ENCODE data around the gene A4GALT. TPM values are rescaled to one million over a fixed set of nuclear protein-coding genes. Genes with fewer than 3 reads are reported as not detected.
A peak's percentile ranks its signal among the peaks of the same experiment; 100 is the strongest.

The A4GALT gene
- total and polyA plus RNA-seq, 2 donors (not counting 1 experiment from before 2014, with no cell fraction given), result 6.8 to 16.2 TPM

GRCh38 chr22:42719133-42719532 is 1.5 kb downstream of the A4GALT start:
- DNase-seq (ENCODE audit: low read depth in 2 of 2), result no peak
- TF ChIP-seq CTCF (conservative IDR thresholded peaks at IDR 0.05 in 1 of 2, IDR thresholded peaks at IDR 0.05 in 1 of 2; ENCODE audit: low read depth in 1 of 2, low read length in 2 of 2) (no peak), EZH2 (IDR thresholded peaks at IDR 0.05; ENCODE audit: low read length, missing control alignments) (no peak)
- no peaks in the 10 kb centered on the region for H3K4me1 ChIP-seq (ENCODE audit: control insufficient read depth, extremely low read depth, insufficient read depth, low read length)

GRCh38 chr22:42717197-42717928 is 3.3 kb downstream of the A4GALT start:
- Histone ChIP-seq H3K27ac (ENCODE audit: insufficient read depth, low read length) (no peak overlapping the region), H3K4me3 (replicated peaks in 1 of 4; ENCODE audit: control extremely low read depth in 1 of 4, insufficient read depth in 1 of 4, low read depth in 3 of 4, low read length in 4 of 4) (no peak overlapping the region), H3K27me3 (ENCODE audit: control insufficient read depth, insufficient read depth, low read length) (no peaks in the 10 kb centered on the region), H2AFZ (ENCODE audit: low read length) (no peak overlapping the region), H3K79me2 (ENCODE audit: control insufficient read depth, insufficient read depth, low read length) (peaks cover 4% of the 10 kb centered on the region), H4K20me1 (ENCODE audit: control insufficient read depth, extremely low read depth, insufficient read depth, low read length) (no peaks in the 10 kb centered on the region), H3K4me1 (ENCODE audit: control insufficient read depth, extremely low read depth, insufficient read depth, low read length) (no peaks in the 10 kb centered on the region), H3K36me3 (ENCODE audit: control insufficient read depth, insufficient read depth, low read length) (no peaks in the 10 kb centered on the region), H3K4me2 (ENCODE audit: extremely low read depth, insufficient read depth, low read length) (no peak overlapping the region), H3K9ac (ENCODE audit: insufficient read depth, low read length) (no peak overlapping the region), H3K9me3 (ENCODE audit: control insufficient read depth, insufficient read depth, low read depth, low read length) (no peaks in the 10 kb centered on the region)
- TF ChIP-seq CTCF (conservative IDR thresholded peaks at IDR 0.05 in 1 of 2, IDR thresholded peaks at IDR 0.05 in 1 of 2; ENCODE audit: low read depth in 1 of 2, low read length in 2 of 2), result no peak
- no peak for TF ChIP-seq EZH2 (IDR thresholded peaks at IDR 0.05; ENCODE audit: low read length, missing control alignments)
- no peak for DNase-seq (ENCODE audit: low read depth in 2 of 2)

More at GRCh38 chr22:42719133-42719532, 1.5 kb downstream of the A4GALT start:
- H3K9me3 ChIP-seq (ENCODE audit: control insufficient read depth, insufficient read depth, low read depth, low read length), result no peaks in the 10 kb centered on the region
- H3K4me2 ChIP-seq (ENCODE audit: extremely low read depth, insufficient read depth, low read length), result peak overlapping the region; percentile 42
- H3K79me2 ChIP-seq (ENCODE audit: control insufficient read depth, insufficient read depth, low read length), result peaks cover 4% of the 10 kb centered on the region
- no peak overlapping the region for H3K27ac ChIP-seq (ENCODE audit: insufficient read depth, low read length)
- H3K36me3 ChIP-seq (ENCODE audit: control insufficient read depth, insufficient read depth, low read length), result no peaks in the 10 kb centered on the region
- H3K9ac ChIP-seq (ENCODE audit: insufficient read depth, low read length), result no peak overlapping the region
- no peaks in the 10 kb centered on the region for H4K20me1 ChIP-seq (ENCODE audit: control insufficient read depth, extremely low read depth, insufficient read depth, low read length)
- no peaks in the 10 kb centered on the region for H3K27me3 ChIP-seq (ENCODE audit: control insufficient read depth, insufficient read depth, low read length)
- H3K4me3 ChIP-seq (replicated peaks in 1 of 4; ENCODE audit: control extremely low read depth in 1 of 4, insufficient read depth in 1 of 4, low read depth in 3 of 4, low read length in 4 of 4), result peak overlapping the region; percentile 56 to 73 (median 69)
- H2AFZ ChIP-seq (ENCODE audit: low read length), result no peak overlapping the region

GRCh38 chr22:42716649-42717127 is 4.0 kb downstream of the A4GALT start:
- Histone ChIP-seq H3K9ac (ENCODE audit: insufficient read depth, low read length) (no peak overlapping the region), H3K9me3 (ENCODE audit: control insufficient read depth, insufficient read depth, low read depth, low read length) (no peaks in the 10 kb centered on the region), H3K4me2 (ENCODE audit: extremely low read depth, insufficient read depth, low read length) (no peak overlapping the region), H4K20me1 (ENCODE audit: control insufficient read depth, extremely low read depth, insufficient read depth, low read length) (no peaks in the 10 kb centered on the region), H3K36me3 (ENCODE audit: control insufficient read depth, insufficient read depth, low read length) (no peaks in the 10 kb centered on the region), H2AFZ (ENCODE audit: low read length) (no peak overlapping the region), H3K27me3 (ENCODE audit: control insufficient read depth, insufficient read depth, low read length) (no peaks in the 10 kb centered on the region), H3K4me1 (ENCODE audit: control insufficient read depth, extremely low read depth, insufficient read depth, low read length) (no peaks in the 10 kb centered on the region), H3K4me3 (replicated peaks in 1 of 4; ENCODE audit: control extremely low read depth in 1 of 4, insufficient read depth in 1 of 4, low read depth in 3 of 4, low read length in 4 of 4) (no peak overlapping the region), H3K27ac (ENCODE audit: insufficient read depth, low read length) (no peak overlapping the region), H3K79me2 (ENCODE audit: control insufficient read depth, insufficient read depth, low read length) (peaks cover 4% of the 10 kb centered on the region)
- DNase-seq (ENCODE audit: low read depth in 2 of 2), result no peak
- TF ChIP-seq EZH2 (IDR thresholded peaks at IDR 0.05; ENCODE audit: low read length, missing control alignments) (no peak), CTCF (conservative IDR thresholded peaks at IDR 0.05 in 1 of 2, IDR thresholded peaks at IDR 0.05 in 1 of 2; ENCODE audit: low read depth in 1 of 2, low read length in 2 of 2) (no peak)

All from fibroblast of lung (primary cell).